D721Med (cell line): Measurements from ENCODE around the gene TTC29.

Experiments used
- DNase-seq: peaks from one replicate; pipeline ENCODE4 v3.0.0; 2011; ENCODE audit warnings: low spot score; ENCODE audit not compliant: insufficient read length
- FAIRE-seq: peaks from 2 replicates; lab custom pipeline; 2011; peaks lifted over from hg19 to GRCh38; lab: Jason Lieb, UNC
- CTCF ChIP-seq: IDR thresholded peaks from 2 replicates; pipeline ENCODE4 v1.5.1; 2012; ENCODE audit warnings: mild to moderate bottlenecking, control low read depth; ENCODE audit not compliant: insufficient read depth; ENCODE audit errors: missing control alignments

Gene TTC29

GRCh38 chr4:146969126-146969525 lies 23.5 kb upstream of the TTC29 start:
- FAIRE-seq (no peak), DNase-seq (no peak)
- TF ChIP-seq CTCF: no peak

GRCh38 chr4:146960634-146961033 lies 15.0 kb upstream of the TTC29 start:
- no peak for DNase-seq
- TF ChIP-seq CTCF: no peak
- FAIRE-seq: no peak

- FAIRE-seq (no peak), DNase-seq (no peak)
Measured at GRCh38 chr4:146959692-146960091, 14.0 kb upstream of the TTC29 start.

GRCh38 chr4:146957237-146957636 lies 11.6 kb upstream of the TTC29 start:
- no peak for TF ChIP-seq CTCF
- no peak for DNase-seq
- no peak for FAIRE-seq

More at GRCh38 chr4:146959692-146960091, 14.0 kb upstream of the TTC29 start:
- TF ChIP-seq CTCF: no peak

- DNase-seq (no peak), FAIRE-seq (no peak)
- TF ChIP-seq CTCF: no peak
Measured at GRCh38 chr4:146952896-146953295, 7.2 kb upstream of the TTC29 start.

- DNase-seq: no peak
- no peak for TF ChIP-seq CTCF
- no peak for FAIRE-seq
Measured at GRCh38 chr4:146949559-146949958, 3.9 kb upstream of the TTC29 start.

- DNase-seq (no peak), FAIRE-seq (no peak)
- no peak for TF ChIP-seq CTCF
Measured at GRCh38 chr4:146943691-146944375, 1.8 kb downstream of the TTC29 start.
